Right forelimb (tissue), 1 donor: Measurements from ENCODE around the gene RBM19.

Experiments
- DNase-seq: peaks from one replicate; pipeline ENCODE4 v3.0.0-alpha.2; 2018

RBM19 gene

GRCh38 chr12:113852695-113853490, 113.2 kb downstream of the RBM19 start:
- no peak for DNase-seq

GRCh38 chr12:113852264-113852663, 113.9 kb downstream of the RBM19 start:
- no peak for DNase-seq

- no peak for DNase-seq
Measured at GRCh38 chr12:113850309-113851056, 115.6 kb downstream of the RBM19 start.

- DNase-seq = no peak
Measured at GRCh38 chr12:113847856-113848255, 118.3 kb downstream of the RBM19 start.

- DNase-seq = no peak
Measured at GRCh38 chr12:113846883-113847755, 119.0 kb downstream of the RBM19 start.

GRCh38 chr12:113845900-113846674, 120.0 kb downstream of the RBM19 start:
- DNase-seq = no peak

- DNase-seq = no peak
Measured at GRCh38 chr12:113844495-113845210, 121.5 kb downstream of the RBM19 start.

GRCh38 chr12:113842699-113843098, 123.4 kb downstream of the RBM19 start:
- DNase-seq = no peak

GRCh38 chr12:113841786-113842185, 124.3 kb downstream of the RBM19 start:
- DNase-seq = no peak

GRCh38 chr12:113840401-113841042, 125.6 kb downstream of the RBM19 start:
- no peak for DNase-seq

- no peak for DNase-seq
Measured at GRCh38 chr12:113838896-113839295, 127.2 kb downstream of the RBM19 start.

- no peak for DNase-seq
Measured at GRCh38 chr12:113837528-113838296, 128.4 kb downstream of the RBM19 start.

- DNase-seq = no peak
Measured at GRCh38 chr12:113837084-113837483, 129.0 kb downstream of the RBM19 start.

GRCh38 chr12:113835896-113836295, 130.2 kb downstream of the RBM19 start:
- no peak for DNase-seq

GRCh38 chr12:113835433-113835832, 130.7 kb downstream of the RBM19 start:
- no peak for DNase-seq

GRCh38 chr12:113833422-113833821, 132.7 kb downstream of the RBM19 start:
- DNase-seq = no peak

GRCh38 chr12:113831476-113831875, 134.6 kb downstream of the RBM19 start:
- no peak for DNase-seq

- no peak for DNase-seq
Measured at GRCh38 chr12:113831016-113831415, 135.1 kb downstream of the RBM19 start.

- DNase-seq = no peak
Measured at GRCh38 chr12:113829212-113829611, 136.9 kb downstream of the RBM19 start.

GRCh38 chr12:113827539-113828114, 138.5 kb downstream of the RBM19 start:
- DNase-seq = no peak
